HepG2 (cell line): ENCODE measurements around the gene ERF. TPM values are rescaled to one million over a fixed set of nuclear protein-coding genes. Genes with fewer than 3 reads are reported as not detected.
A peak's percentile ranks its signal among the peaks of the same experiment; 100 is the strongest.

Source experiments
- ARID3A ChIP-seq: IDR thresholded peaks from 2 replicates; pipeline ENCODE4 v1.6.1; 2012; ENCODE audit warnings: low read depth, low read length, improper control_type of control experiment
- ARNT ChIP-seq: fragments of 450-650 bp; IDR thresholded peaks from 2 replicates; pipeline ENCODE4 v1.6.1; 2017
- FOXK1 ChIP-seq: sonication (generic); formaldehyde crosslinking; IDR thresholded peaks from 2 replicates; pipeline ENCODE4 v1.4.0; 2020; ENCODE audit warnings: low read depth, missing genetic modification reagents, borderline replicate concordance
- FOXK2 ChIP-seq: fragments of 450-650 bp; IDR thresholded peaks from 2 replicates; pipeline ENCODE4 v1.6.1; 2016
- HIVEP1 ChIP-seq: sonication (generic); formaldehyde crosslinking; IDR thresholded peaks from 2 replicates; pipeline ENCODE4 v1.4.0; 2020; ENCODE audit warnings: mild to moderate bottlenecking, missing genetic modification reagents
- PATZ1 ChIP-seq: sonication (generic); formaldehyde crosslinking; IDR thresholded peaks from 2 replicates; pipeline ENCODE4 v1.4.0; 2020; ENCODE audit warnings: missing genetic modification reagents
- PPARG ChIP-seq: conservative IDR thresholded peaks from 2 replicates; pipeline ENCODE4 v1.6.1; 2016; ENCODE audit warnings: missing biosample characterization, missing genetic modification reagents
- TBL1XR1 ChIP-seq: fragments of 150-350 bp; IDR thresholded peaks from 2 replicates; pipeline ENCODE4 v1.6.1; 2014; ENCODE audit warnings: borderline replicate concordance, low read length; ENCODE audit not compliant: partially characterized antibody
- ZKSCAN5 ChIP-seq: sonication (generic); formaldehyde crosslinking; IDR thresholded peaks from 2 replicates; pipeline ENCODE4 v1.5.1; 2020; ENCODE audit warnings: mild to moderate bottlenecking, missing genetic modification reagents
- ZNF431 ChIP-seq: sonication (generic); formaldehyde crosslinking; IDR thresholded peaks from 2 replicates; pipeline ENCODE4 v1.9.0; 2022; ENCODE audit warnings: missing genetic modification reagents, low read depth, mild to moderate bottlenecking, borderline replicate concordance
- ZNF7 ChIP-seq: IDR thresholded peaks from 2 replicates; pipeline ENCODE4 v1.6.1; 2016; ENCODE audit warnings: missing biosample characterization, missing genetic modification reagents
- ZNF703 ChIP-seq: sonication (generic); formaldehyde crosslinking; IDR thresholded peaks from 2 replicates; pipeline ENCODE4 v1.5.1; 2020; ENCODE audit warnings: missing genetic modification reagents, mild to moderate bottlenecking, moderate library complexity, borderline replicate concordance
- ZNF782 ChIP-seq: sonication (generic); formaldehyde crosslinking; IDR thresholded peaks from 2 replicates; pipeline ENCODE4 v1.4.0; 2020; ENCODE audit warnings: missing genetic modification reagents, mild to moderate bottlenecking, borderline replicate concordance
- ZNF841 ChIP-seq: sonication (generic); formaldehyde crosslinking; IDR thresholded peaks from 2 replicates; pipeline ENCODE4 v1.8.1; 2023; ENCODE audit warnings: missing genetic modification reagents, borderline replicate concordance
- ZSCAN31 ChIP-seq: sonication (generic); formaldehyde crosslinking; IDR thresholded peaks from 2 replicates; pipeline ENCODE4 v1.5.0; 2020; ENCODE audit warnings: low read depth, mild to moderate bottlenecking, missing genetic modification reagents
- polyA plus RNA-seq, 8 experiments: library from polyadenylated mRNA; depleted of rRNA in 3 of 8; stranded (reverse) in 7 of 8; unstranded in 1 of 8; fragments of >200 nt; fragmentation: Illumina TruSeq in 4 of 8; extraction: Trizol in 4 of 8; gene quantifications; 2 replicates each; pipeline versions ENCODE4 v1.2.1 to v1.2.3, GENCODE V29; 2011 to 2016; ENCODE audit warnings: low read depth in 4 of 8, missing spikeins in 1 of 8, mixed read lengths in 1 of 8; ENCODE audit not compliant: insufficient read depth in 1 of 8
- total RNA-seq, 5 experiments: library from RNA; depleted of rRNA; stranded (reverse); fragments of >200 nt; fragmentation: Illumina TruSeq; extraction: Trizol; gene quantifications; 2 replicates each; pipeline ENCODE4 v1.2.3, GENCODE V29; 2016; ENCODE audit warnings: low read depth in 1 of 5
- TF ChIP-seq, protein P1 (sequence below): sonication (generic); formaldehyde crosslinking; IDR thresholded peaks from one replicate; pipeline ENCODE4 v1.5.1; 2020; ENCODE audit warnings: mild to moderate bottlenecking, missing genetic modification reagents; ENCODE audit errors: not compliant biosample characterization

The ERF gene
- total and polyA plus RNA-seq, 2 of the 13 experiments (the other 11 are each of a cell fraction or from before 2014, with no cell fraction given), result 67.1 to 69.9 TPM

- TF ChIP-seq, protein P1, sequence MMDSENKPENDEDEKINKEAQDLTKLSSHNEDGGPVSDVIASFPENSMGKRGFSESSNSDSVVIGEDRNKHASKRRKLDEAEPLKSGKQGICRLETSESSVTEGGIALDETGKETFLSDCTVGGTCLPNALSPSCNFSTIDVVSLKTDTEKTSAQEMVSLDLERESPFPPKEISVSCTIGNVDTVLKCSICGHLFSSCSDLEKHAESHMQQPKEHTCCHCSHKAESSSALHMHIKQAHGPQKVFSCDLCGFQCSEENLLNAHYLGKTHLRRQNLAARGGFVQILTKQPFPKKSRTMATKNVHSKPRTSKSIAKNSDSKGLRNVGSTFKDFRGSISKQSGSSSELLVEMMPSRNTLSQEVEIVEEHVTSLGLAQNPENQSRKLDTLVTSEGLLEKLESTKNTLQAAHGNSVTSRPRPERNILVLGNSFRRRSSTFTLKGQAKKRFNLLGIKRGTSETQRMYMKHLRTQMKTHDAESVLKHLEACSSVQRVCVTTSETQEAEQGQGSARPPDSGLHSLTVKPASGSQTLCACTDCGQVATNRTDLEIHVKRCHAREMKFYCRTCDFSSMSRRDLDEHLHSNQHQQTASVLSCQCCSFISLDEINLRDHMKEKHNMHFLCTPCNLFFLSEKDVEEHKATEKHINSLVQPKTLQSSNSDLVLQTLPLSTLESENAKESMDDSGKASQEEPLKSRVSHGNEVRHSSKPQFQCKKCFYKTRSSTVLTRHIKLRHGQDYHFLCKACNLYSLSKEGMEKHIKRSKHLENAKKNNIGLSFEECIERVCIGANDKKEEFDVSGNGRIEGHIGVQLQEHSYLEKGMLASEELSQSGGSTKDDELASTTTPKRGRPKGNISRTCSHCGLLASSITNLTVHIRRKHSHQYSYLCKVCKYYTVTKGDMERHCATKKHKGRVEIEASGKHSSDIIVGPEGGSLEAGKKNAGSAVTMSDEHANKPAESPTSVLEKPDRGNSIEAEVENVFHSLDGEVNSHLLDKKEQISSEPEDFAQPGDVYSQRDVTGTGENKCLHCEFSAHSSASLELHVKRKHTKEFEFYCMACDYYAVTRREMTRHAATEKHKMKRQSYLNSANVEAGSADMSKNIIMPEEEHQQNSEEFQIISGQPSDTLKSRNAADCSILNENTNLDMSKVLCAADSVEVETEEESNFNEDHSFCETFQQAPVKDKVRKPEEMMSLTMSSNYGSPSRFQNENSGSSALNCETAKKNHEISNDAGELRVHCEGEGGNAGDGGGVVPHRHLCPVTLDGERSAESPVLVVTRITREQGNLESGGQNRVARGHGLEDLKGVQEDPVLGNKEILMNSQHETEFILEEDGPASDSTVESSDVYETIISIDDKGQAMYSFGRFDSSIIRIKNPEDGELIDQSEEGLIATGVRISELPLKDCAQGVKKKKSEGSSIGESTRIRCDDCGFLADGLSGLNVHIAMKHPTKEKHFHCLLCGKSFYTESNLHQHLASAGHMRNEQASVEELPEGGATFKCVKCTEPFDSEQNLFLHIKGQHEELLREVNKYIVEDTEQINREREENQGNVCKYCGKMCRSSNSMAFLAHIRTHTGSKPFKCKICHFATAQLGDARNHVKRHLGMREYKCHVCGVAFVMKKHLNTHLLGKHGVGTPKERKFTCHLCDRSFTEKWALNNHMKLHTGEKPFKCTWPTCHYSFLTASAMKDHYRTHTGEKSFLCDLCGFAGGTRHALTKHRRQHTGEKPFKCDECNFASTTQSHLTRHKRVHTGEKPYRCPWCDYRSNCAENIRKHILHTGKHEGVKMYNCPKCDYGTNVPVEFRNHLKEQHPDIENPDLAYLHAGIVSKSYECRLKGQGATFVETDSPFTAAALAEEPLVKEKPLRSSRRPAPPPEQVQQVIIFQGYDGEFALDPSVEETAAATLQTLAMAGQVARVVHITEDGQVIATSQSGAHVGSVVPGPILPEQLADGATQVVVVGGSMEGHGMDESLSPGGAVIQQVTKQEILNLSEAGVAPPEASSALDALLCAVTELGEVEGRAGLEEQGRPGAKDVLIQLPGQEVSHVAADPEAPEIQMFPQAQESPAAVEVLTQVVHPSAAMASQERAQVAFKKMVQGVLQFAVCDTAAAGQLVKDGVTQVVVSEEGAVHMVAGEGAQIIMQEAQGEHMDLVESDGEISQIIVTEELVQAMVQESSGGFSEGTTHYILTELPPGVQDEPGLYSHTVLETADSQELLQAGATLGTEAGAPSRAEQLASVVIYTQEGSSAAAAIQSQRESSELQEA (CRISPR knock-in tag), result no peak
- TF ChIP-seq PATZ1 (CRISPR knock-in tag) (peak; percentile 96), ZNF782 (CRISPR knock-in tag) (no peak), PPARG (CRISPR knock-in tag) (no peak), ZNF7 (CRISPR knock-in tag) (no peak), ZNF841 (CRISPR knock-in tag) (no peak), FOXK2 (no peak), ARNT (no peak), ZNF703 (CRISPR knock-in tag) (no peak), FOXK1 (no peak), ZKSCAN5 (CRISPR knock-in tag) (no peak), ZSCAN31 (no peak), HIVEP1 (CRISPR knock-in tag) (no peak), TBL1XR1 (no peak), ARID3A (no peak), ZNF431 (CRISPR knock-in tag) (no peak)
These were observed 26.4 kb upstream of the ERF start (continued) for GRCh38 chr19:42281146-42281826.
